Activated CD8-positive, alpha-beta T cell treated with anti-CD3 and anti-CD28 coated beads for 36 hours (primary cell): ENCODE data around the gene PBX3. TPM values are rescaled to one million over a fixed set of nuclear protein-coding genes. Genes with fewer than 3 reads are reported as not detected.

ENCODE experiments used
- ATAC-seq: fragments of 200-7000 bp; cut with Tn5 transposase; one replicate; pipeline ENCODE4 v1.10.0; 2021; ENCODE audit warnings: mild to moderate bottlenecking, moderate library complexity
- CTCF ChIA-PET: fragments of 350-600 bp; sonication (Branson Sonifier 250); formaldehyde crosslinking; loops from one replicate; lab custom pipeline; 2021; ENCODE audit warnings: antibody characterized with exemption; lab: Charles Lee
- POLR2A ChIA-PET: fragments of 350-600 bp; sonication (Branson Sonifier 250); formaldehyde crosslinking; loops from one replicate; lab custom pipeline; 2021; ENCODE audit warnings: antibody characterized with exemption; lab: Charles Lee
- DNase-seq: peaks from one replicate; pipeline ENCODE4 v3.0.0-alpha.2; 2020
- H3K27ac Mint-ChIP-seq: one replicate; pipeline ENCODE4 v1.8.0; 2021; ENCODE audit warnings: mild to moderate bottlenecking, mixed read lengths
- H3K27me3 Mint-ChIP-seq: one replicate; pipeline ENCODE4 v1.8.0; 2021; ENCODE audit warnings: mixed read lengths
- H3K36me3 Mint-ChIP-seq: one replicate; pipeline ENCODE4 v1.8.0; 2021; ENCODE audit warnings: low read depth, mixed read lengths
- H3K4me1 Mint-ChIP-seq: one replicate; pipeline ENCODE4 v1.8.0; 2021; ENCODE audit warnings: low read depth, mixed read lengths
- H3K4me3 Mint-ChIP-seq: one replicate; pipeline ENCODE4 v1.8.0; 2021; ENCODE audit warnings: mild to moderate bottlenecking, moderate library complexity, mixed read lengths
- H3K9me3 Mint-ChIP-seq: one replicate; pipeline ENCODE4 v1.8.0; 2021; ENCODE audit warnings: mixed read lengths
- intact Hi-C: fragments of 100-400 bp; cut with micrococcal nuclease; formaldehyde crosslinking; loops from one replicate; pipeline ENCODE4 v1.10.0; 2022
- total RNA-seq, 2 experiments: library from RNA; stranded (reverse); gene quantifications; one replicate each; pipeline ENCODE4 v1.2.3, GENCODE V29; 2021
- TF ChIP-seq, protein P1 (sequence below): fragments of 200-600 bp; IDR thresholded peaks from one replicate; pipeline ENCODE4 v1.8.0; 2022; ENCODE audit warnings: antibody characterized with exemption, mild to moderate bottlenecking

Gene PBX3
- total RNA-seq, 2 experiments from 2014 or later = 11.5 to 14.1 TPM

DNA sequence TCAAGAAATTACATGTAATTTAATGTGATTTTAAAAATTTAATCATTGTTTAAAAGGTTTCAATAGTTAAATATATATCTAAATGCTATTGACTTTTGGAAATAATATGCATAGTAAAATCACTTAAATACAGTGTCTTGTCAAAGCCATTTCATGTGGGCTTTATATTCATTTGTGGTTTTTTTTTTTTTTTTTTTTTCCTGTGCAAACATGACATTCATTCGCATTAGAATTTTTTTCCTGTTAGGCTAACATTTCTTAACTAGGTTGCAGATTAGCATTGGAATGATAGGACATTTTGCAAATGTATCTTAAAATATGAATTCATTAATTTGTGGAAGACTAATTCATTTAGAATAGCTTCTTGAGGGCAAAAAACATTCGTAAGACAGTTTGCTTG is 149.8 kb downstream of the PBX3 start:
- H3K27me3 Mint-ChIP-seq = no peaks in the 10 kb centered on the region
- intact Hi-C loops = no loop called here
- CTCF ChIA-PET = no interaction called here

DNA sequence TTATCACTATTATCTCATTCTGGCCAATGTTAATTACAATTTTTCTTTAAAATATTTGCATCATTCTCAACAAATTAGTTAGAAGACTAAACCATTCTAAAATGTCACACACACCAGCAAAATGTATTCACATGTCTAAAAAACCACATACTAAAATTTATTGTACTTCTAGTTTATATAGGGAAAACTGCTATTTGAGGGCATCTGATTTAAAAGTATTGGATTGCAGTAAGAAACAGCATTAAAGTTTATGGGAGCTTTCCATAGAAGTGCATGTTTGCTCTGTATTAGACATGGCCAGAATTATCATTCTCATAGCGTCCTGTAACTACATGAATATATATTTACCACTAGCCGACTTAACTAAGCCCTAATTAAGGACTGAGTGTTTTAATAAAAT is 150.3 kb downstream of the PBX3 start:
- ATAC-seq (no peak), DNase-seq (no peak)
- no peak overlapping the region for H3K27ac Mint-ChIP-seq
- H3K27me3 Mint-ChIP-seq = no peaks in the 10 kb centered on the region
- H3K4me1 Mint-ChIP-seq = peaks cover 1% of the 10 kb centered on the region
- TF ChIP-seq, protein P1, sequence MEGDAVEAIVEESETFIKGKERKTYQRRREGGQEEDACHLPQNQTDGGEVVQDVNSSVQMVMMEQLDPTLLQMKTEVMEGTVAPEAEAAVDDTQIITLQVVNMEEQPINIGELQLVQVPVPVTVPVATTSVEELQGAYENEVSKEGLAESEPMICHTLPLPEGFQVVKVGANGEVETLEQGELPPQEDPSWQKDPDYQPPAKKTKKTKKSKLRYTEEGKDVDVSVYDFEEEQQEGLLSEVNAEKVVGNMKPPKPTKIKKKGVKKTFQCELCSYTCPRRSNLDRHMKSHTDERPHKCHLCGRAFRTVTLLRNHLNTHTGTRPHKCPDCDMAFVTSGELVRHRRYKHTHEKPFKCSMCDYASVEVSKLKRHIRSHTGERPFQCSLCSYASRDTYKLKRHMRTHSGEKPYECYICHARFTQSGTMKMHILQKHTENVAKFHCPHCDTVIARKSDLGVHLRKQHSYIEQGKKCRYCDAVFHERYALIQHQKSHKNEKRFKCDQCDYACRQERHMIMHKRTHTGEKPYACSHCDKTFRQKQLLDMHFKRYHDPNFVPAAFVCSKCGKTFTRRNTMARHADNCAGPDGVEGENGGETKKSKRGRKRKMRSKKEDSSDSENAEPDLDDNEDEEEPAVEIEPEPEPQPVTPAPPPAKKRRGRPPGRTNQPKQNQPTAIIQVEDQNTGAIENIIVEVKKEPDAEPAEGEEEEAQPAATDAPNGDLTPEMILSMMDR = no peak
- POLR2A ChIA-PET = no interaction called here
- CTCF ChIA-PET = no interaction called here
- no peaks in the 10 kb centered on the region for H3K36me3 Mint-ChIP-seq
- intact Hi-C loops = no loop called here
- no peak overlapping the region for H3K4me3 Mint-ChIP-seq
- H3K9me3 Mint-ChIP-seq = no peaks in the 10 kb centered on the region

More for the DNA sequence above, 149.8 kb downstream of the PBX3 start:
- POLR2A ChIA-PET = no interaction called here
- no peak overlapping the region for H3K27ac Mint-ChIP-seq
- H3K4me1 Mint-ChIP-seq = peaks cover 1% of the 10 kb centered on the region
- H3K36me3 Mint-ChIP-seq = no peaks in the 10 kb centered on the region
- DNase-seq = no peak
- no peak for ATAC-seq
- no peaks in the 10 kb centered on the region for H3K9me3 Mint-ChIP-seq
- H3K4me3 Mint-ChIP-seq = no peak overlapping the region
- TF ChIP-seq, protein P1 = no peak

DNA sequence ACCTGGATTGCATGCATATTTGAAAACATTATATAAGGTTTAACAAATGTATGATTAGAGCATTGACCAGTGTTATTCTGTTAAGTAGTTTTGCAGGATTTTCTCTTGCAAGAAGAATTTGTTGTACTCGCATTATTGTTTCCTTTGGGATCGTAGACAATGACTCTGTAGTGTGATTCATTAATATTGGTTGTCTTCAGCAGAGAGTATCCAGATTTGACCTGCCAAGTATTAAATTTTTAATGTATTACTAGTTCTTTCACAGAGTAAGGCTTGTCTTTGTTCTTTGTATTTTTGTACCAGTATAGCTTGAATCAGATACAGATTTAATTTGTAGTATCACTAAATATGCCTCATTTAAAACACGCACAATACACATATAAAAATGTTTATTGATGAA is 155.0 kb downstream of the PBX3 start:
- intact Hi-C loops = no loop called here
- no peak for DNase-seq
- no peak for ATAC-seq
- Mint-ChIP-seq H3K27ac (no peak overlapping the region), H3K27me3 (no peaks in the 10 kb centered on the region), H3K4me1 (no peaks in the 10 kb centered on the region), H3K9me3 (no peaks in the 10 kb centered on the region), H3K36me3 (no peaks in the 10 kb centered on the region), H3K4me3 (no peak overlapping the region)
- TF ChIP-seq, protein P1 = no peak
- ChIA-PET CTCF (interaction anchor here (0.7 kb wide), 1 partner anchor 9 kb away, joined by 3 read pairs; no protein-coding TSS in a partner anchor), POLR2A (no interaction called here)

DNA sequence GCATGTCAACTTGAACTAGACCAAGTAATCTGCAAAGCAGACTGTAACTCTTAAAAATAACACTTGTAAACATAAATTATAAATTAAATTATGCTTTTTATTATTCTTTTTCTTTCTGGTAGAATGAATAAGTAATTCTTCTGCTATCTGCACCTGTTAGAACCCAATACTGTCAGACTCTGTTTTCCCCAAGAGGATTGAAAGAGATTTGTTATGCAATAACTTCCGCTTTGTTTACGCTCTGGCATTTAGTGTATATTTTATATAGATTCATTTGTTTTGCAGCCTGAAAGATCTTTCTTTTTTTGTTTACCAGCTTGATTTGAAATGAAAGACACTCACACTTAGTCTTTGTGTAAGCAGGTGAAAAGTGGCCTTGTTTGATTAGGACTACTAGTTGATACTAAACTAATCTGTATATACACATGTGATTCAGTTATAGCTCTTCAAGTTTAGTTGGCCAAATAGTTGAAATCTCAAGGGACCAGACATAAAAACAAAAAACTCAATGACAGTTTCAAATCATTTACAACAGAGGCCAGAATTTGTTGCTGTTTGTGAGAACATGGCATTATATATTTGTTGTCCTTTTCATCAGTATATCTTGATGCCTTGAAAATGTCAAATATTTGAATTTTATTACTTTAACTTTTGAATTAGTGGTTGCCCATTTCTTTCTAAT is 155.8 kb downstream of the PBX3 start:
- H3K27me3 Mint-ChIP-seq = no peaks in the 10 kb centered on the region
- no peak for ATAC-seq
- POLR2A ChIA-PET = no interaction called here

More for the DNA sequence above, 155.8 kb downstream of the PBX3 start:
- no peaks in the 10 kb centered on the region for H3K9me3 Mint-ChIP-seq
- H3K36me3 Mint-ChIP-seq = no peaks in the 10 kb centered on the region
- no peak for DNase-seq
- H3K27ac Mint-ChIP-seq = no peak overlapping the region
- no peaks in the 10 kb centered on the region for H3K4me1 Mint-ChIP-seq
- TF ChIP-seq, protein P1 = no peak
- CTCF ChIA-PET = no interaction called here
- intact Hi-C loops = no loop called here
- no peak overlapping the region for H3K4me3 Mint-ChIP-seq
